ENCODE results near the gene NUDT1.

DNA sequence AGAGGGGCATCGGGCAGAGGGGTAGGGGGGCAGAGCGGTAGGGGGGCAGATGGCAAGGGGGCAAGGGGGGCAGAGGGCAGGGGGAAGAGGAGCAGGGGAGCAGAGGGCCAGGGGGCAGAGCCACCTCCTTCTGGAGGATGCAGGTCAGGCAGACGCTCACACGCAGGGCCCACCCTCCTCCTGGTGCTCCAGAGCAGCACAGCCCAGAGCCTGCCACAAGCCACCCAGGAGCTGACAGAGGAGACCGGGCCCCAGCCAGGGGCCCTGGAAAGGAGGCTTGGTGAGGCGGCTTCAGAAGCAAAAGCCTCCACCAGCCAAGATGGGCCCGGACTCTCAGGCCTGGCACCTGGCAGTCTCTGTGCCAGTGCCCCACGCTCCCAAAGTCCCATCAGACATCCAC is 22.4 kb upstream of the NUDT1 start:
- TF ChIP-seq CTCF (conservative IDR thresholded peaks at IDR 0.05; ENCODE audit: low read depth in 2 of 2), result no peak
- TF ChIP-seq POLR2AphosphoS5 (IDR thresholded peaks at IDR 0.05; ENCODE audit: low read depth), result no peak
- no peak for TF ChIP-seq EZH2 (IDR thresholded peaks at IDR 0.05; ENCODE audit: low read depth, unreplicated experiment)
- TF ChIP-seq REST (IDR thresholded peaks at IDR 0.05; ENCODE audit: unreplicated experiment), result no peak
- TF ChIP-seq, protein P1, sequence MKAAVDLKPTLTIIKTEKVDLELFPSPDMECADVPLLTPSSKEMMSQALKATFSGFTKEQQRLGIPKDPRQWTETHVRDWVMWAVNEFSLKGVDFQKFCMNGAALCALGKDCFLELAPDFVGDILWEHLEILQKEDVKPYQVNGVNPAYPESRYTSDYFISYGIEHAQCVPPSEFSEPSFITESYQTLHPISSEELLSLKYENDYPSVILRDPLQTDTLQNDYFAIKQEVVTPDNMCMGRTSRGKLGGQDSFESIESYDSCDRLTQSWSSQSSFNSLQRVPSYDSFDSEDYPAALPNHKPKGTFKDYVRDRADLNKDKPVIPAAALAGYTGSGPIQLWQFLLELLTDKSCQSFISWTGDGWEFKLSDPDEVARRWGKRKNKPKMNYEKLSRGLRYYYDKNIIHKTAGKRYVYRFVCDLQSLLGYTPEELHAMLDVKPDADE (IDR thresholded peaks at IDR 0.05), result no peak
- TF ChIP-seq JUNB (IDR thresholded peaks at IDR 0.05; ENCODE audit: unreplicated experiment), result no peak
- no peak for TF ChIP-seq EZH2phosphoT487 (IDR thresholded peaks at IDR 0.05; ENCODE audit: unreplicated experiment)
- TF ChIP-seq ZNF114 (CRISPR knock-in tag; IDR thresholded peaks at IDR 0.05), result no peak
- no peak for TF ChIP-seq STAT1 (IDR thresholded peaks at IDR 0.05; ENCODE audit: unreplicated experiment)
- no peak for TF ChIP-seq CREB1 (CRISPR knock-in tag; IDR thresholded peaks at IDR 0.05; ENCODE audit: low read depth)
- TF ChIP-seq ZNF331 (CRISPR knock-in tag; IDR thresholded peaks at IDR 0.05; ENCODE audit: low read depth), result no peak

Measured in GM23338 (cell line).